B cell (primary cell): ENCODE data around the gene TAS2R60. TPM values are rescaled to one million over a fixed set of nuclear protein-coding genes. Genes with fewer than 3 reads are reported as not detected.

ENCODE experiments used
- ATAC-seq: fragments of 200-7000 bp; cut with Tn5 transposase; one replicate; pipeline ENCODE4 v1.10.0; 2021; ENCODE audit warnings: low read depth, mild to moderate bottlenecking, moderate number of reproducible peaks, moderate library complexity
- CTCF ChIA-PET: fragments of 350-600 bp; sonication (Branson Sonifier 250); formaldehyde crosslinking; loops from one replicate; lab custom pipeline; 2021; ENCODE audit warnings: antibody characterized with exemption, inconsistent platforms; lab: Charles Lee
- POLR2A ChIA-PET: fragments of 350-600 bp; sonication (Branson Sonifier 250); formaldehyde crosslinking; loops from one replicate; lab custom pipeline; 2021; ENCODE audit warnings: antibody characterized with exemption; lab: Charles Lee
- DNase-seq: peaks from one replicate; pipeline ENCODE4 v3.0.0; 2013
- H2AFZ ChIP-seq: 2 replicates; pipeline ENCODE4 v1.6.1; 2012; ENCODE audit warnings: mild to moderate bottlenecking, low read depth, low read length; ENCODE audit not compliant: insufficient read depth, poor library complexity, severe bottlenecking
- H3K27ac ChIP-seq, 2 donors: 1 replicate in 1 of 2; 2 replicates in 1 of 2; pipeline ENCODE4 v1.5.1; 2012 to 2013; ENCODE audit warnings: low read length in 2 of 2, mild to moderate bottlenecking in 2 of 2, moderate library complexity in 1 of 2
- H3K27me3 ChIP-seq, 4 experiments: fragments of 200-600 bp in 1 of 4; sonication (generic) in 1 of 4; replicated peaks in 1 of 4; 1 replicate in 2 of 4; 2 replicates in 2 of 4; pipeline versions ENCODE4 v1.6.1 to v1.7.0; 2013 to 2016; ENCODE audit warnings: low read length in 3 of 4, mild to moderate bottlenecking in 2 of 4, mixed read lengths in 1 of 4, moderate library complexity in 1 of 4; ENCODE audit not compliant: insufficient read depth in 4 of 4, control insufficient read depth in 3 of 4; ENCODE audit errors: control extremely low read depth in 1 of 4
- H3K36me3 ChIP-seq, 2 experiments: replicated peaks in 1 of 2; 1 replicate in 1 of 2; 2 replicates in 1 of 2; pipeline versions ENCODE4 v1.6.1 to v1.7.1; 2013; ENCODE audit warnings: low read length in 1 of 2; ENCODE audit not compliant: insufficient read depth in 2 of 2, control insufficient read depth in 1 of 2; ENCODE audit errors: control extremely low read depth in 1 of 2, extremely low read depth in 1 of 2
- H3K4me1 ChIP-seq, 2 donors: fragments of 200-600 bp in 1 of 2; sonication (generic) in 1 of 2; 1 replicate in 1 of 2; 2 replicates in 1 of 2; pipeline versions ENCODE4 v1.5.1 to v1.6.1; 2013 to 2017; ENCODE audit warnings: low read length in 2 of 2; ENCODE audit not compliant: control insufficient read depth in 2 of 2, insufficient read depth in 2 of 2
- H3K4me2 ChIP-seq: replicated peaks from 2 replicates; pipeline ENCODE3; 2012; ENCODE audit warnings: mild to moderate bottlenecking, low read depth, low read length; ENCODE audit not compliant: poor library complexity, severe bottlenecking
- H3K4me3 ChIP-seq, 5 experiments: fragments of 200-600 bp in 1 of 5; sonication (generic) in 1 of 5; 1 replicate in 3 of 5; 2 replicates in 2 of 5; pipeline versions ENCODE4 v1.5.1 to v1.7.0; 2011 to 2016; ENCODE audit warnings: low read length in 4 of 5, mild to moderate bottlenecking in 4 of 5, low read depth in 2 of 5, control low read depth in 1 of 5, moderate library complexity in 1 of 5; ENCODE audit not compliant: insufficient read depth in 1 of 5; ENCODE audit errors: control extremely low read depth in 1 of 5, extremely low read depth in 1 of 5
- H3K79me2 ChIP-seq: fragments of 200-600 bp; sonication (generic); one replicate; pipeline ENCODE4 v1.6.0; 2016; ENCODE audit warnings: low read length; ENCODE audit not compliant: control insufficient read depth, insufficient read depth
- H3K9ac ChIP-seq: fragments of 200-600 bp; sonication (generic); 2 replicates; pipeline ENCODE4 v1.6.1; 2017; ENCODE audit warnings: mild to moderate bottlenecking, low read length, moderate library complexity
- H3K9me3 ChIP-seq, 3 donors: one replicate each; pipeline versions ENCODE4 v1.6.1 to v1.7.1; 2013; ENCODE audit warnings: low read length in 2 of 3; ENCODE audit not compliant: control insufficient read depth in 2 of 3, insufficient read depth in 1 of 3; ENCODE audit errors: control extremely low read depth in 1 of 3
- H4K20me1 ChIP-seq: 2 replicates; pipeline ENCODE4 v1.6.0; 2012; ENCODE audit warnings: mild to moderate bottlenecking, low read length; ENCODE audit not compliant: insufficient read depth, control insufficient read depth, poor library complexity, severe bottlenecking
- H3K27ac Mint-ChIP-seq: one replicate; pipeline ENCODE4 v1.8.0; 2021; ENCODE audit warnings: mixed read lengths
- H3K27me3 Mint-ChIP-seq: one replicate; pipeline ENCODE4 v1.8.0; 2021; ENCODE audit warnings: mixed read lengths
- H3K4me1 Mint-ChIP-seq: one replicate; pipeline ENCODE4 v1.8.0; 2021; ENCODE audit warnings: mixed read lengths
- H3K4me3 Mint-ChIP-seq: one replicate; pipeline ENCODE4 v1.8.0; 2021; ENCODE audit warnings: mixed read lengths
- H3K9me3 Mint-ChIP-seq: one replicate; pipeline ENCODE4 v1.8.0; 2022; ENCODE audit warnings: mixed read lengths; ENCODE audit not compliant: insufficient read depth
- CTCF ChIP-seq: fragments of 200-600 bp; IDR thresholded peaks from one replicate; pipeline ENCODE4 v1.8.0; 2022; ENCODE audit warnings: antibody characterized with exemption, mild to moderate bottlenecking
- EZH2 ChIP-seq: IDR thresholded peaks from 2 replicates; pipeline ENCODE4 v1.6.1; 2012; ENCODE audit warnings: borderline replicate concordance, low read depth, mild to moderate bottlenecking, moderate library complexity, low read length; ENCODE audit not compliant: insufficient read depth, poor library complexity, severe bottlenecking
- WGBS: methylation state at CpG from one replicate; pipeline ENCODE4 v1.1.5; 2013; ENCODE audit warnings: missing lambda C conversion rate; ENCODE audit not compliant: insufficient coverage; 5-methylcytosine and 5-hydroxymethylcytosine counted together
- intact Hi-C: fragments of 100-400 bp; cut with micrococcal nuclease; formaldehyde crosslinking; loops from one replicate; pipeline ENCODE4 v1.10.0; 2022
- polyA plus RNA-seq: library from polyadenylated mRNA; depleted of rRNA; stranded (reverse); fragments of >200 nt; gene quantifications from 2 replicates; pipeline ENCODE4 v1.2.3, GENCODE V29; 2012
- total RNA-seq, 2 donors: library from RNA; stranded (reverse); fragments of 120-200 nt in 1 of 2; gene quantifications; 1 replicate in 1 of 2; 2 replicates in 1 of 2; pipeline versions ENCODE4 v1.2.3 to v1.2.4, GENCODE V29; 2013 to 2022

The TAS2R60 gene
- total and polyA plus RNA-seq, 2 donors (not counting 1 experiment from before 2014, with no cell fraction given): not detected

DNA sequence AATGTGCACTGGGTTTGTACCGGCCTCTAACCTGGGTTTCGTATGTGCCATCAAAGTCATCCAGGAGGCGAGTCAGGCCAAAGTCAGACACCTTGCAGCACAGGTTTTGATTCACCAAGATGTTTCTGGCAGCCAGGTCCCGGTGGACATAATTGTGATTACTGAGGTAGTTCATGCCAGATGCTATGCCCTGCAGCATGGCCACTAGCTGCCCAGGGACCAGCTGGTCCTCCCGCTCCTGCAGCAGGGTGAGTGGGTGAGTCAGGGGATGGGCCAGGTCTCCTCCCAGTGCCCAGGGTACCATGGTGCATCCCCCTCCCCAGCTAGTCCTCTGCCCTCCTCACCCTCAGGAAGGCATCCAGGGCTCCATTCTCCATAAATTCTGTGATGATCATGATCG is 48.5 kb upstream of the TAS2R60 start:
- no peaks in the 10 kb centered on the region for H3K4me1 Mint-ChIP-seq

More for the DNA sequence above, 48.5 kb upstream of the TAS2R60 start:
- ATAC-seq (no peak), DNase-seq (no peak)
- no peak overlapping the region for H3K27ac Mint-ChIP-seq
- Histone ChIP-seq H3K27ac (no peak overlapping the region), H4K20me1 (no peaks in the 10 kb centered on the region), H3K4me1 (no peaks in the 10 kb centered on the region), H3K27me3 (no peaks in the 10 kb centered on the region), H3K79me2 (no peaks in the 10 kb centered on the region), H3K36me3 (peaks cover 0 to 8% of the 10 kb centered on the region in 2 experiments), H3K4me2 (no peak overlapping the region), H3K4me3 (no peak overlapping the region), H2AFZ (no peak overlapping the region), H3K9me3 (no peaks in the 10 kb centered on the region), H3K9ac (no peak overlapping the region)
- H3K4me3 Mint-ChIP-seq: no peak overlapping the region
- WGBS: 71% methylated on average over 6 of the region's 6 CpGs
- CTCF ChIA-PET: interaction anchor here (0.7 kb wide), 1 partner anchor 342 kb away, joined by 3 read pairs; no protein-coding TSS in a partner anchor
- intact Hi-C loops: no loop called here
- no peaks in the 10 kb centered on the region for H3K9me3 Mint-ChIP-seq
- TF ChIP-seq CTCF (no peak), EZH2 (no peak)
- POLR2A ChIA-PET: no interaction called here
- H3K27me3 Mint-ChIP-seq: no peaks in the 10 kb centered on the region
